Activated T-cell treated with anti-CD3 and anti-CD28 coated beads, Interleukin-2, amount 50 U/mL, for 24 hours (primary cell): ENCODE data around the gene CMSS1.

Experiments
- DNase-seq: peaks from one replicate; pipeline ENCODE4 v3.0.0-alpha.2; 2020
- H3K27ac Mint-ChIP-seq: 2 replicates; pipeline ENCODE4 v1.8.0; 2020; ENCODE audit warnings: mild to moderate bottlenecking, mixed read lengths
- H3K27me3 Mint-ChIP-seq: 2 replicates; pipeline ENCODE4 v1.8.0; 2020; ENCODE audit warnings: mixed read lengths
- H3K36me3 Mint-ChIP-seq: 2 replicates; pipeline ENCODE4 v1.8.0; 2020; ENCODE audit warnings: low read depth, mixed read lengths
- H3K4me1 Mint-ChIP-seq: 2 replicates; pipeline ENCODE4 v1.8.0; 2020; ENCODE audit warnings: low read depth, mixed read lengths
- H3K4me3 Mint-ChIP-seq: 2 replicates; pipeline ENCODE4 v1.8.0; 2020; ENCODE audit warnings: mild to moderate bottlenecking, moderate library complexity, mixed read lengths
- H3K9me3 Mint-ChIP-seq: 2 replicates; pipeline ENCODE4 v1.8.0; 2020; ENCODE audit warnings: mixed read lengths

Gene CMSS1

GRCh38 chr3:100155128-100155527 is 337.5 kb downstream of the CMSS1 start:
- Mint-ChIP-seq H3K4me1 (peaks cover 11% of the 10 kb centered on the region), H3K27me3 (no peaks in the 10 kb centered on the region), H3K27ac (no peak overlapping the region), H3K4me3 (no peak overlapping the region), H3K36me3 (peaks cover 89% of the 10 kb centered on the region), H3K9me3 (peaks cover 23% of the 10 kb centered on the region)
- no peak for DNase-seq

- peaks cover 89% of the 10 kb centered on the region for H3K36me3 Mint-ChIP-seq
- H3K27ac Mint-ChIP-seq, result no peak overlapping the region
- peaks cover 23% of the 10 kb centered on the region for H3K9me3 Mint-ChIP-seq
Observed at GRCh38 chr3:100155590-100155989, 337.9 kb downstream of the CMSS1 start.

GRCh38 chr3:100157685-100158084 is 340.0 kb downstream of the CMSS1 start:
- H3K9me3 Mint-ChIP-seq, result peaks cover 20% of the 10 kb centered on the region
- no peak overlapping the region for H3K4me3 Mint-ChIP-seq
- H3K4me1 Mint-ChIP-seq, result peaks cover 7% of the 10 kb centered on the region
- no peak for DNase-seq
- peaks cover 87% of the 10 kb centered on the region for H3K36me3 Mint-ChIP-seq
- no peaks in the 10 kb centered on the region for H3K27me3 Mint-ChIP-seq
- no peak overlapping the region for H3K27ac Mint-ChIP-seq

More at GRCh38 chr3:100155590-100155989, 337.9 kb downstream of the CMSS1 start:
- no peak for DNase-seq
- Mint-ChIP-seq H3K4me3 (no peak overlapping the region), H3K4me1 (peaks cover 11% of the 10 kb centered on the region), H3K27me3 (no peaks in the 10 kb centered on the region)

GRCh38 chr3:100158918-100159330 is 341.3 kb downstream of the CMSS1 start:
- no peak overlapping the region for H3K27ac Mint-ChIP-seq
- H3K4me1 Mint-ChIP-seq, result peaks cover 7% of the 10 kb centered on the region
- DNase-seq, result no peak
- H3K36me3 Mint-ChIP-seq, result peaks cover 82% of the 10 kb centered on the region
- peaks cover 15% of the 10 kb centered on the region for H3K9me3 Mint-ChIP-seq
- no peak overlapping the region for H3K4me3 Mint-ChIP-seq
- H3K27me3 Mint-ChIP-seq, result no peaks in the 10 kb centered on the region

GRCh38 chr3:100159331-100160153 is 341.9 kb downstream of the CMSS1 start:
- DNase-seq, result no peak
- peaks cover 83% of the 10 kb centered on the region for H3K36me3 Mint-ChIP-seq
- H3K9me3 Mint-ChIP-seq, result peaks cover 15% of the 10 kb centered on the region
- H3K27me3 Mint-ChIP-seq, result no peaks in the 10 kb centered on the region
- H3K27ac Mint-ChIP-seq, result no peak overlapping the region
- peaks cover 7% of the 10 kb centered on the region for H3K4me1 Mint-ChIP-seq
- no peak overlapping the region for H3K4me3 Mint-ChIP-seq

GRCh38 chr3:100160521-100160920 is 342.9 kb downstream of the CMSS1 start:
- peaks cover 7% of the 10 kb centered on the region for H3K4me1 Mint-ChIP-seq
- H3K9me3 Mint-ChIP-seq, result peaks cover 8% of the 10 kb centered on the region
- no peak overlapping the region for H3K27ac Mint-ChIP-seq
- no peaks in the 10 kb centered on the region for H3K27me3 Mint-ChIP-seq
- no peak overlapping the region for H3K4me3 Mint-ChIP-seq
- DNase-seq, result no peak
- H3K36me3 Mint-ChIP-seq, result peaks cover 83% of the 10 kb centered on the region

- no peak overlapping the region for H3K27ac Mint-ChIP-seq
- no peak for DNase-seq
- no peaks in the 10 kb centered on the region for H3K9me3 Mint-ChIP-seq
- H3K4me1 Mint-ChIP-seq, result peaks cover 7% of the 10 kb centered on the region
- H3K36me3 Mint-ChIP-seq, result peaks cover 80% of the 10 kb centered on the region
- no peaks in the 10 kb centered on the region for H3K27me3 Mint-ChIP-seq
- H3K4me3 Mint-ChIP-seq, result no peak overlapping the region
Observed at GRCh38 chr3:100163787-100164186, 346.1 kb downstream of the CMSS1 start.

GRCh38 chr3:100164743-100165142 is 347.1 kb downstream of the CMSS1 start:
- H3K27ac Mint-ChIP-seq, result no peak overlapping the region
- H3K4me1 Mint-ChIP-seq, result peaks cover 4% of the 10 kb centered on the region
- no peak for DNase-seq
- H3K36me3 Mint-ChIP-seq, result peaks cover 79% of the 10 kb centered on the region
- H3K4me3 Mint-ChIP-seq, result no peak overlapping the region
- no peaks in the 10 kb centered on the region for H3K27me3 Mint-ChIP-seq
- no peaks in the 10 kb centered on the region for H3K9me3 Mint-ChIP-seq

GRCh38 chr3:100165926-100166550 is 348.4 kb downstream of the CMSS1 start:
- H3K36me3 Mint-ChIP-seq, result peaks cover 72% of the 10 kb centered on the region
- H3K4me3 Mint-ChIP-seq, result no peak overlapping the region
- no peaks in the 10 kb centered on the region for H3K4me1 Mint-ChIP-seq
- no peak for DNase-seq
- no peak overlapping the region for H3K27ac Mint-ChIP-seq
- H3K27me3 Mint-ChIP-seq, result no peaks in the 10 kb centered on the region
- no peaks in the 10 kb centered on the region for H3K9me3 Mint-ChIP-seq

- no peak for DNase-seq
- Mint-ChIP-seq H3K9me3 (no peaks in the 10 kb centered on the region), H3K4me1 (no peaks in the 10 kb centered on the region), H3K27ac (no peak overlapping the region), H3K4me3 (no peak overlapping the region), H3K36me3 (peaks cover 75% of the 10 kb centered on the region), H3K27me3 (no peaks in the 10 kb centered on the region)
Observed at GRCh38 chr3:100169201-100169920, 351.7 kb downstream of the CMSS1 start.

GRCh38 chr3:100170486-100170885 is 352.8 kb downstream of the CMSS1 start:
- Mint-ChIP-seq H3K9me3 (no peaks in the 10 kb centered on the region), H3K36me3 (peaks cover 75% of the 10 kb centered on the region), H3K27me3 (no peaks in the 10 kb centered on the region), H3K4me1 (no peaks in the 10 kb centered on the region), H3K27ac (no peak overlapping the region), H3K4me3 (no peak overlapping the region)
- no peak for DNase-seq

- Mint-ChIP-seq H3K36me3 (peaks cover 77% of the 10 kb centered on the region), H3K9me3 (no peaks in the 10 kb centered on the region), H3K4me3 (no peak overlapping the region), H3K27ac (no peak overlapping the region), H3K4me1 (no peaks in the 10 kb centered on the region), H3K27me3 (no peaks in the 10 kb centered on the region)
- no peak for DNase-seq
Observed at GRCh38 chr3:100171211-100171914, 353.7 kb downstream of the CMSS1 start.

- Mint-ChIP-seq H3K4me1 (no peaks in the 10 kb centered on the region), H3K4me3 (no peak overlapping the region), H3K9me3 (peaks cover 10% of the 10 kb centered on the region), H3K27ac (no peak overlapping the region), H3K27me3 (no peaks in the 10 kb centered on the region), H3K36me3 (peaks cover 82% of the 10 kb centered on the region)
- no peak for DNase-seq
Observed at GRCh38 chr3:100173961-100174360, 356.3 kb downstream of the CMSS1 start.

- H3K27ac Mint-ChIP-seq, result no peak overlapping the region
- peaks cover 89% of the 10 kb centered on the region for H3K36me3 Mint-ChIP-seq
- peaks cover 22% of the 10 kb centered on the region for H3K9me3 Mint-ChIP-seq
- no peaks in the 10 kb centered on the region for H3K27me3 Mint-ChIP-seq
- no peaks in the 10 kb centered on the region for H3K4me1 Mint-ChIP-seq
- H3K4me3 Mint-ChIP-seq, result no peak overlapping the region
- no peak for DNase-seq
Observed at GRCh38 chr3:100175637-100176280, 358.1 kb downstream of the CMSS1 start.
